HG02973 (cell line): ENCODE measurements around the gene UHRF1.
"Not testable (repeated sequence)": the region's sequence is repeated elsewhere in the genome, so short reads cannot be mapped to it uniquely, and the experiment has no call there.

Source experiments
- ATAC-seq: cut with Tn5 transposase; IDR thresholded peaks from one replicate; pipeline ENCODE4 v1.9.1; 2021; ENCODE audit warnings: moderate library complexity; ENCODE audit not compliant: unreplicated experiment

Gene UHRF1

GRCh38 chr19:4897146-4897545 is 12.2 kb upstream of the UHRF1 start:
- no peak for ATAC-seq

DNA sequence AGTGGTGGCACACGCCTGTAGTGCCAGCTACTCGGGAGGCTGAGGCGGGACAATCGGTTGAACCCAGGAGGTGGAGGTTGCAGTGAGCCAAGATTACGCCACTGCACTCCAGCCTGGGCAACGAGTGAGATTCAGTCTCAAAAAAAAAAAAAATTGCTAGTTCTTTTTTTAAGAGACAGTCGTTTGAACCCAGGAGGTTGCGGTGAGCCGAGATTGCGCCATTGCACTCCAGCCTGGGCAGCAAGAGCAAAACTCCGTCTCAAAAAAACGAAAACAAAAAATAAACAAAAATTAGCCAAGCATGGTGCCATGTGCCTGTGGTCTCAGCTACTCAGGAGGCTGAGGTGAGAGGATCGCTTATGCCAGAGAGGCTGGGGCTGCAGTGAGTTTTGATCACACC is 8.4 kb upstream of the UHRF1 start:
- not testable (repeated sequence) for ATAC-seq

DNA sequence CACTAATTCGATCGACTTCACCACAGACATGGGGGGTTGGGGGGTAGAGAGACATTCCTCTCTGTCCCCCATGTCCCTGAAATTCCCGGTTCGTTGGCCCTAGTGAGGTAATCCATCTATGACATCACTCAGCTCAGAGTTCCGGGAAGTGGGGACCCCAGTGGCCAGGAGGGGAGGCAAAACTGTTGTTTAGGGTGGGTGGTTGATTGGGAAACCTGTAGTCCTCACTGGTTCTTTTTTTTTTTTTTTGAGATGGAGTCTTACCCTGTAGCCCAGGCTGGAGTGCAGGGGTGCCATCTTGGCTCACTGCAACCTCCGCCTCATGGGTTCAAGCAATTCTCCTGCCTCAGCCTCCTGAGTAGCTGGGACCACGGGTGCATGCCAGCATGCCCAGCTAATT is 6.5 kb upstream of the UHRF1 start, which contains the start of gene ARRDC5:
TSS of gene ARRDC5 (minus strand) at position 101 of the 400 bp plus-strand sequence. CDS start at position 30, 71 bp downstream.
- no peak for ATAC-seq

GRCh38 chr19:4904481-4904880 is 4.8 kb upstream of the UHRF1 start:
- no peak for ATAC-seq

DNA sequence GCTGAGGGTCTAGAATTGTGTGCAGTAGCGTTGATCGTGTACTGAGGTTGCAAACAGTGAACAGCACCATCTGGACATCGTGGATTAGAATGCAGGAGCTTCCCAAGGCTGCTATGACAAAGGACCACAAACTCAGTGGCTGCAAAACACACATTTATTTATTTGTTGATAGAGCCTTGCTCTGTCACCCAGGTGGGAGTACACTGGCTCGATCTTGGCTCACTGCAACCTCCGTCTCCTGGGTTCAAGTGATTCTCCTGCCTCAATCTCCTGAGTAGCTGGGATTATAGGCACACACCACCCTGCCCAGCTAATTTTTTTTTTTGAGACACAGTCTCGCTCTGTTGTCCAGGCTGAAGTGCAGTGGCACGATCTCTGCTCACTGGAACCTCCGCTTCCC is 2.3 kb upstream of the UHRF1 start:
- ATAC-seq: no peak

DNA sequence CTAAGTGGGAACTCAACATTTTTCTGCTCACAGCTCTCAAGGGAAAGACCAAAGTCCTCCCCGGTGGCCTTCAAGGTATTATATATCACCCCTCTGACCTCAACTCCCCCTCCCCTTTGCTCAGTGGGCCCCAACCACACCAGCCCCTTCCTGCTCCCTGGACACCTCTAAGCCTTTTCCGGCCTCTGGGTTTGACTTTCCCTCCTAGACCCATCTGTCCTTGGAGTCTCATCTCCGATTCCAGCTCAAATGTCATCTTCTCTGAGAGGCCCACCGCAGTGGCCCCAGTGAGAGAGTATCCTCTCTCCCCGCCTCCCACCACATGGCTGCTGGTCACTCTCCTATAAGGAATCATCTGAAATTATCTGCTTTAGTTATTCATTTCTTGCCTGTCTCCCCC is 941 bp upstream of the UHRF1 start:
- no peak for ATAC-seq

GRCh38 chr19:4908781-4909155 is 533 bp upstream of the UHRF1 start:
- ATAC-seq: no peak

GRCh38 chr19:4909897-4910593 is 744 bp downstream of the UHRF1 start:
- ATAC-seq: peak; percentile 60

DNA sequence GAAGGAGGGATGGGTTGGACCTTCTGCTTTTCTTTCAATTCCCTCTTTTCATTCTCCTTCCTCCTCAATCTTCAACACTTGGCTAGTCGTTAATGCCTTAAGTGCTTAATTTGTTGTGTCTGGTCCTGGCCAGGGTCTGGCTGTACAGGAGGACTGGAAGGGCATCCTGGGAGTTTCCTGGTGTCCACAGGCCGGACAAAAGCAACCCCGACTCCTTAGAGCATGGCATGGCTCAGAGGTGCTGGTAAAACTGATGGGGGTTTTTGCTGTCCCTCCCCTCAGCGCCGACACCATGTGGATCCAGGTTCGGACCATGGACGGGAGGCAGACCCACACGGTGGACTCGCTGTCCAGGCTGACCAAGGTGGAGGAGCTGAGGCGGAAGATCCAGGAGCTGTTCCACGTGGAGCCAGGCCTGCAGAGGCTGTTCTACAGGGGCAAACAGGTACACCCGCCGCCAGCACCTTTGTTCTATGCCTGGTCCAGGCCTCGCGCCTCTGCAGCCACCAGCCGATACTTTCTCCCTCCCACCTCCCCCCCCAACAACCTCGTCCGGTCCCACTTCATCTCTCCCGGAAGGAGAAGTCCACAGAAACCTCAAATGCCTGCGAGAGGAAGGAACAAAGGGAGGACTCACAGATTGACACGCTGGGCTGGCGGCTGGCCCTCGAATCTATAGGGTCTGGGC is 1.4 kb downstream of the UHRF1 start:
- no peak for ATAC-seq

DNA sequence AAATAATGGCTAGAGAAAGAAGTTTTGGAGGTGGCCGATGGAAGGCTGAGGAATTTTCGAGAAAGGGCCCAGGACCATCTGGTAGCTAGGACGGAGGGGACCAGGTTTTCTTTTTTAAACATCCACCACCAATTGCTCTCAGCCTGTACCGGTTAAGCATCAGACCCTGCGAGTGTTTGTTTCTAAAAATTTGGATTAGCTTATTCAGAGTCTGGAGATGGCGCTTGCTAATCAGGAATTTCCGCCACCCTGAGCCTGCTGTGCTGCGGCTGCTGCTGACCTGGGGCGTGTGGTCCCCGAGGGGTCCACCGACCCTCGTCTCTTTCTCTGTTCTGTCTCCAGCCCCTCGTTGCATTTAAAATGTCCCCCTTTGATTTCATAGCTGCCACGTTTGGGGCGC is 2.0 kb downstream of the UHRF1 start:
- no peak for ATAC-seq

DNA sequence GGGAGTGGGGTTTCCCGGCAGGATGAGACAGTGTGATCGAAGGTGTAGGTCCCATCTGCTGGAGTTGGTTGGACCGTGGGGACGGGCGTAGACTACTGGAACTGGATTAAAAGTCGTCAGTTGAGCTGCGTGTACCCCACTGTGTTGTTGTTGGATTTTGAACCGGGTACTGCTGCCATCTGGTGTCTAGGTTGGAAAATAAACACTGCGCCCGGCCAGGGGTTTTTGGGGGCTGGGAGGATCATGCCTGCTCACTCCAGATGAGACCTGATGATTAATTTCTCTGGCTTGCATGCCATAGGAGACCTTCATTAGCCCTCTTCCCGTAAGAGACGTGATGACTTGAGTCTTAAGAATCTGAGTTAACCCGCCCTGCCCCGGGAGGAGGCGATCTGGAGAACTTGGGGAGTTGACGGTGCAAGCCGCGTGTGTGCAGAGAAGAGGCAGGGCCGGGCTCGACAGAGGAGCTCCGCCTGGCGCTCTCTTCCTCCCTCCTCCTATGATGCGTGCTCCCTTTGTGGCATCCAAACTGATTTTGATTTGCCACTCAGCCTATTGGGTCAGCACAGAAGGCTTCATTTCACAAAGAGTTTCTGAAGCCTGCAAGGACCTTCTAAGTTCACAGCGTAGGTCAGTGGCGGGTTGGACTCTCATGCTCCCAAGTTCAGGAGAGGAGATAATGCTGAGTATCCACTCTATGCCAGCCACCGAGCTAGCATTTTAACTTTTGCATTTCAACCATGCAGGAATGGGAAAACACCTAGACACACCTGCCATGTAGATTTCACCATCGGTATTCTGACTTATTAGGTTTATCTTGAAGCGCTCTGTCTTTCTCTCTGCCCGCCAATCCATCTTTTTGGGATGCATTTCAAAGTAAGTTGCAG is 2.7 kb downstream of the UHRF1 start:
- ATAC-seq: no peak

GRCh38 chr19:4913996-4914735 is 4.9 kb downstream of the UHRF1 start:
- no peak for ATAC-seq

DNA sequence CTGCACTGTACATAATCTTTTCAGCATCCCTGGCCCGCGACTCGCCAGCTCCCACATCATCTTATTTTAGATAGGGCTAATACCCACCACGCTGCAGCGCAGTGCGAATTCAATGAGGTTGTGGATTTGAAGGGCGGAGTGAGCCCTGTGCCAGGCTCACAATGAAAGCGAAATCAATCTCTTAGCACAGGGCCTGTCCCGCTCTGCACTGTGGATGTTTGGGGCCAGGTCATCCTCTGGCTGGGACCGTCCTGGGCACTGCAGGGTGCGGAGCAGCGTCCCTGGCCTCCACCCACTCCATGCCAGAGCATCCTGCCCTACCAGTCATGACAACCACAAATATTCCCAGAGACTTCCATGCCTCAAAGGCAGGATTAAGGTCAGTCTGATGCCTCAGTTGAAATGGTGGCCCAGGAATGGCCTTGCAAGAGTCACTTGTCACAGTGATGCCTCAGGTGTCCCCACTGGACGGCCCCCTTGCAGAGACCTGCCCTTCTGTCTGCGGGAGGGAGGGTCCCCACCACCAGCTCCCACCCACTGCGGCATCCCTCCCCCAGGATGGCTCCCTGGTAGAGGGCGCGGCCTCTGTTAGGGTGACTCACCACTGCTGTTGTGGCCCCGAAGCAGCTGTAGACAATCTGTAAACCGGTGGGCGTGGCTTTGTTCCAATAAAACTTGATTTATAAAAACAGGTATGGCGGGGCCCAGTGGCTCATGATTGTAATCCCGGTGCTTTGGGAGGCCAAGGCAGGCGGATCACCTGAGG is 5.6 kb downstream of the UHRF1 start:
- ATAC-seq: no peak

GRCh38 chr19:4916292-4917082 is 7.2 kb downstream of the UHRF1 start:
- ATAC-seq: no peak

DNA sequence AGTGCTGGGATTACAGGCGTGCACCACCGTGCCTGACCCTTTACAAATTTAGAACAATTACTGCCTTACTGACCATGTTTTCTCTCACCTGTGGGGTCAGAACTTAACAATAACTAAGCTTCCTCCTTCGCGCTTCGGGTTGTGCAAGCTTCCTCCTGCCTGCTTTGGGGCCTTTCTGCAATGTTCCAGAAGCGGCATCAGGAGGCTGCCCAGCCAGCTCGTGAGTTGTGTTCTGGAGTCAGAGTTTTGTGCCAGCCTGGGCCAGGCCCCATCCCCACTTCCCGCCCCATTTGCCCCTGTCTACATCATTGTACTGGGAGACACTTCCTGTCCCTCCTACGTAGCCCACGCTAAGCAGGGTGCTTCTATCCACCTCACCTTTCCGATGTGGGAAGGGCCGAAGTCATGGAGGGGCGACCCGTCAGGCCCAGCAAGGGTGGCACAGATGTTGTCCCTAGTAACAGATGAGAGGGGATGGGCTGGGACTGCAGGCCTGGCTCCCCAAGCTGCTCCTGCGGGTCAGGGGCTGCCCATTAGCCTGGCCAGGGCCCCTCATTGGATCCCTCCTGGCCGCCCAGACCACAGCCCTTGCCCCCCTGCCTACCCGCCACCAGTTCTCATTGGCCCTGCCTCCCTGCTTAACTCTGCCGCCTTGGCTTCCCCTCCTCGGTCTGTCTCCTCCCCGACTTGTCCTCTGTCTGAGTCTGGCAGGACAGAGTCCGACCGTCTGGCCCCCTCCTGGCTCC is 13.4 kb downstream of the UHRF1 start:
- ATAC-seq: no peak

DNA sequence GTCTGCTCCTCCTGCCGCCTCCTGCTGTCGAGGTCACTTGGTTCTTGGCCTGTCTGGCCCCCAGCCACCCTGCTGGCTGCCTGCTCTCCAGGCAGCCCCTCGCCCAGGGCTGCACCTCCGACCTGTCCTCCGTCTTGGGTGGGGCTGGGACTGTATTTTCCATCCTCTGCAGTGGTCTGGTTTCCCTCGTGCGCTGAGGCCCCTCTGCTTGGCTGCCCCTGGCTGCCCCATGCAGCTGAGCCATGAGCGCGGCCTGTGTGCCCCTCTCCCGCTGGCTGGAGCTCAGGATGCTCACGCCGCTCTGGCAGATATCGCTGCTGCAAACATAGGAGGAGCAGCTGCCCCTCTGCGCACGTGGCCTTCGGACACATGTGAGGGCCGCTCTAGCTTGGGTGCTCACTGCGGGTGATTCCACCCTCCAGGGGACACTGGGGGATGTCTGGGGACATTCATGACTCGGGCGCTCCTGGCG is 14.0 kb downstream of the UHRF1 start:
- no peak for ATAC-seq

DNA sequence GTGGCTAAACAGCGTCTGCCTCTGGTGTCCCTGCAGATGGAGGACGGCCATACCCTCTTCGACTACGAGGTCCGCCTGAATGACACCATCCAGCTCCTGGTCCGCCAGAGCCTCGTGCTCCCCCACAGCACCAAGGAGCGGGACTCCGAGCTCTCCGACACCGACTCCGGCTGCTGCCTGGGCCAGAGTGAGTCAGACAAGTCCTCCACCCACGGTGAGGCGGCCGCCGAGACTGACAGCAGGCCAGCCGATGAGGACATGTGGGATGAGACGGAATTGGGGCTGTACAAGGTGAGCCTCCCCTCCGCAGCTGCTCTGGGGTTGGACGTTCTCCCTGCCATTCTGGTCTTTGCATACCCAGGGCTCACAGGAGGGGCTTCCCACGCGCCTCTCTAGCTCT is 19.9 kb downstream of the UHRF1 start:
- ATAC-seq: no peak

- no peak for ATAC-seq
These were observed 21.4 kb downstream of the UHRF1 start for GRCh38 chr19:4930664-4931063.

DNA sequence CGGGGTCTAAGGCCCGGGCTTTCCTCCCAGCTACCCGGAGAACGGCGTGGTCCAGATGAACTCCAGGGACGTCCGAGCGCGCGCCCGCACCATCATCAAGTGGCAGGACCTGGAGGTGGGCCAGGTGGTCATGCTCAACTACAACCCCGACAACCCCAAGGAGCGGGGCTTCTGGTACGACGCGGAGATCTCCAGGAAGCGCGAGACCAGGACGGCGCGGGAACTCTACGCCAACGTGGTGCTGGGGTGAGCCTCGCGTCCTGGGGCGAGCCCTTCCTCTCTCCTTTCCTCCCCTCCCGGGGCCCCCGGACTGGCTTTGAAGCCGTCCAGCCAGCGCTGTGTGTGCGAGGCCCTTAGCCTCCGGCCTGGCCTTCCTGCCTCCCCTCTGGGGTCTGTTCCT is 23.4 kb downstream of the UHRF1 start:
- ATAC-seq: no peak
